ENCODE results near the gene MLEC. TPM values are rescaled to one million over a fixed set of nuclear protein-coding genes. Genes with fewer than 3 reads are reported as not detected.
A peak's percentile ranks its signal among the peaks of the same experiment; 100 is the strongest.

MLEC gene
- total RNA-seq, 1 donor from 2014 or later: 167 TPM

GRCh38 chr12:120703311-120703942 lies 16.5 kb downstream of the MLEC start:
- no peaks in the 10 kb centered on the region for H3K27me3 Mint-ChIP-seq (ENCODE audit: low read depth)
- H3K36me3 Mint-ChIP-seq (ENCODE audit: low read depth): peaks cover 15% of the 10 kb centered on the region
- H3K27ac Mint-ChIP-seq (ENCODE audit: unreplicated experiment): no peak overlapping the region
- no peaks in the 10 kb centered on the region for H3K4me1 Mint-ChIP-seq
- no peak for DNase-seq (ENCODE audit: low read depth, low spot score)
- no peak for TF ChIP-seq CTCF (conservative IDR thresholded peaks at IDR 0.05)
- no peak overlapping the region for H3K4me3 Mint-ChIP-seq
- H3K9me3 Mint-ChIP-seq: no peaks in the 10 kb centered on the region

GRCh38 chr12:120705618-120706017 lies 18.7 kb downstream of the MLEC start:
- Mint-ChIP-seq H3K27ac (ENCODE audit: unreplicated experiment) (no peak overlapping the region), H3K9me3 (no peaks in the 10 kb centered on the region), H3K27me3 (ENCODE audit: low read depth) (no peaks in the 10 kb centered on the region), H3K4me1 (peaks cover 13% of the 10 kb centered on the region), H3K36me3 (ENCODE audit: low read depth) (peaks cover 11% of the 10 kb centered on the region), H3K4me3 (no peak overlapping the region)
- no peak for TF ChIP-seq CTCF (conservative IDR thresholded peaks at IDR 0.05)
- no peak for DNase-seq (ENCODE audit: low read depth, low spot score)

GRCh38 chr12:120706029-120706428 lies 19.1 kb downstream of the MLEC start:
- H3K27ac Mint-ChIP-seq (ENCODE audit: unreplicated experiment): peak overlapping the region; percentile 96
- no peak for DNase-seq (ENCODE audit: low read depth, low spot score)
- no peak overlapping the region for H3K4me3 Mint-ChIP-seq
- peaks cover 13% of the 10 kb centered on the region for H3K4me1 Mint-ChIP-seq
- H3K27me3 Mint-ChIP-seq (ENCODE audit: low read depth): no peaks in the 10 kb centered on the region
- TF ChIP-seq CTCF (conservative IDR thresholded peaks at IDR 0.05): no peak
- H3K36me3 Mint-ChIP-seq (ENCODE audit: low read depth): peaks cover 8% of the 10 kb centered on the region
- H3K9me3 Mint-ChIP-seq: no peaks in the 10 kb centered on the region

- Mint-ChIP-seq H3K4me3 (peak overlapping the region; percentile 85), H3K27ac (ENCODE audit: unreplicated experiment) (no peak overlapping the region), H3K9me3 (no peaks in the 10 kb centered on the region), H3K36me3 (ENCODE audit: low read depth) (peaks cover 5% of the 10 kb centered on the region), H3K27me3 (ENCODE audit: low read depth) (no peaks in the 10 kb centered on the region), H3K4me1 (peaks cover 35% of the 10 kb centered on the region)
- DNase-seq (ENCODE audit: low read depth, low spot score): no peak
- TF ChIP-seq CTCF (conservative IDR thresholded peaks at IDR 0.05): no peak
These were observed 21.7 kb downstream of the MLEC start for GRCh38 chr12:120708651-120709050.

GRCh38 chr12:120710031-120710804 lies 23.3 kb downstream of the MLEC start, which contains the start of gene UNC119B:
Gene UNC119B, plus strand, starts transcription at chr12:120710458. Its CDS starts 17 bp downstream, at chr12:120710475.
- Mint-ChIP-seq H3K9me3 (no peaks in the 10 kb centered on the region), H3K4me3 (peak within 1 kb of the TSS; percentile 87), H3K27me3 (ENCODE audit: low read depth) (no peaks in the 10 kb centered on the region), H3K36me3 (ENCODE audit: low read depth) (peaks cover 6% of the 10 kb centered on the region), H3K4me1 (peaks cover 41% of the 10 kb centered on the region), H3K27ac (ENCODE audit: unreplicated experiment) (peak within 1 kb of the TSS; percentile 89)
- peak; percentile 65 for DNase-seq (ENCODE audit: low read depth, low spot score)
- peak; percentile 15 for TF ChIP-seq CTCF (conservative IDR thresholded peaks at IDR 0.05)
